Epithelial cell of esophagus (primary cell): ENCODE results near the gene CCDC136.

Experiments used
- DNase-seq: peaks from one replicate; pipeline ENCODE4 v3.0.0; 2010; ENCODE audit warnings: low read depth
- H3K4me3 ChIP-seq: 2 replicates; pipeline ENCODE4 v1.5.1; 2011; ENCODE audit warnings: mild to moderate bottlenecking, low read length, control low read depth
- CTCF ChIP-seq: IDR thresholded peaks from 2 replicates; pipeline ENCODE4 v1.5.1; 2011; ENCODE audit warnings: low read depth, mild to moderate bottlenecking, low read length, control low read depth, inconsistent platforms; ENCODE audit not compliant: insufficient read depth; ENCODE audit errors: missing control alignments

The CCDC136 gene

DNA sequence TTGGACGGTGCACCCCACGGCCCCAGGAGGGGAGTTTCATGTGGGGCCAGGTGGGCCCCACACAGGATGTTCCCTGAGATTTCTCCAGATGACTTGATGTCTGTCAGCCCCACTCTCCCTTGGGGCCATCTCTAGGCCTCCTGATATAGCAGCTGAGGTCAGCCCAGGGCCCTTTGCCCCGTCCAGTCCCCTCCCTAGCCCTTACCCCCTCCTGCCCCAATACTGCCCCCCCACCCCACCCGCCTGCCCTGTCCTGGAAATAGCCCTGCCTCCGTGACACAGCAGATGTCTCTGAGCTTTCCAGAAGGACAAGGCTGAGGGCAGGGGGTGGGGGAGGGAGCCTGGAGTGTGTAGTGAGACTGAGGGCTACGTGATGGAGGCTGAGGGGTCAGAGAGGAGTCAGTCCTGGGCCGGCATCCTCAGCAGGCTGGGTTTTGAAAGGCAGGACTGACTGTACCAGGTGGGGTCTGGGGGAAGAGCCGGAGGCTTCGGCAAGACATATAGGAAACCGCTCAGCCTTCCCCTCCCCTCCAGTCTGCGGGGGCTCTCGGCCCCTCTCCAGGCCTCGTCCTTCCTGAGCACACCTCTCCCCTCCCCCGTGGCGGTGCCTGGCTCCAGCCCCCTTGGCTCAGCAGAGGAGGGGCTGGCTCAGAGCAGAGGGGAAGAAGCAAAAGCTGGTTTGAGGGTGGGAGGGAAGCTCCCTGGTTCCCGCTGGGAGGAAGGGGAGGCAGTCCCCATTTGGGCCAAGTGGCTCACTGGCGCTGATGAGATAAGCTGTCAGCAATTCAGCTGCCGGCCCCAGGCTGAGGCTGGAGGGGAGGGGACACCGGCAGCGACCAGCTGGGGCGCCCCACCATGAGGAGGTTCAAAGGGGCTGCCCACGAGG lies 40.5 kb downstream of the CCDC136 start:
- DNase-seq = no peak
- no peak for TF ChIP-seq CTCF
- H3K4me3 ChIP-seq = no peak overlapping the region

DNA sequence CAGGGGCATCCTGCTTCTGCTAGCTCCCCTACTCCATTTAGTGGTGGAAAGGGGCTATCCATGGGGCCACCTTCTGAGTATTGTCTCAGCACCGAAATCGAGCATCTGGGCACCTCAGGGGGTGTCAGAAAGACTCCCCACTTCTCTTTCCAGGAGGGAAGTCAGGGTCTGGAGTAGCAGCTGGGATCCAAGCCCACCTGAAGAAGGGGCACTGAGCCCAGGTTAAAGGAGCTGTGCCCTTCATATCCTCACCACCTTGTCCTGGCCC lies 41.0 kb downstream of the CCDC136 start:
- no peak for TF ChIP-seq CTCF
- no peak for DNase-seq
- H3K4me3 ChIP-seq = no peak overlapping the region

DNA sequence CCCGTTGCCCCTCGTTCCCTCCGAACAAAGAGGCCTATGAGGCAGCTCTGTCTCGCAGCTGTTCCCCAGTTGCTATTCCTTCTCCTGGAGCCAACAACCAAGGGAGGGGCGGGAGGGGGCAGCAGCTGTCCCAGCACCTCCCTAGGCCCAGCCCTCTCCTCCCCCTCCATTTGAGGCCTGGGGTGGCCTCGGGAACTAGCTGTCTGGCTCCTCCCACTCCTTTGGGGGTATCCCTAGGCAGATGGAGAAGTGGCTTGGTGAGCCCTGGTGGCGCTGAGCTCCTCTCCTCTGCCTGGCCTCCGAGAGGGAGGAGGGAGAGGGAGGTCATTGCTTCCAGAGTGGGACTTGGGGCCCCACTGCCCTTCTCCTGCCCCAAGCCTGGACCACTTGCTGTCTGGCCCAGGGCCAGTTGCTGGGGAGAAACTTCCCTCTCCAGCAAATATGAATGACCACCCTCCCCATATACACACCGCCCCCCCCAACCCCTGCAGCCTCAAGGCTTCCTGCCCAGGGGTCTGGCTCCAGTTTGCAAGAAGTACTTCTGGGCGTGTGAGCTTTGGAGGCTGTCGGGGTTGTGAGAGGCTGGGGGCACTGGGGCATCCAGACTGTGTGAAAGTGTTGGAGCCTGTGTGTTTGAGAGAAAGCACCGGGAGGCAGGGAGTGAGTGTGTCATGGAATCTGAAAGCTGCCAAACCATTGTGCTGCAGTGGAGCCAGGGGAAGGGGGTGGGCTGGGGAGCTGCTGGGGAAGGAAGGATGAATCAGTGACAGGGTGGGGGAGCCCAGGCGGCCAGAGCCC lies 41.6 kb downstream of the CCDC136 start:
- peak; percentile 40 for DNase-seq
- no peak for TF ChIP-seq CTCF
- H3K4me3 ChIP-seq = no peak overlapping the region

GRCh38 chr7:128833946-128834325 lies 42.2 kb downstream of the CCDC136 start:
- no peak for TF ChIP-seq CTCF
- DNase-seq = no peak
- no peak overlapping the region for H3K4me3 ChIP-seq

DNA sequence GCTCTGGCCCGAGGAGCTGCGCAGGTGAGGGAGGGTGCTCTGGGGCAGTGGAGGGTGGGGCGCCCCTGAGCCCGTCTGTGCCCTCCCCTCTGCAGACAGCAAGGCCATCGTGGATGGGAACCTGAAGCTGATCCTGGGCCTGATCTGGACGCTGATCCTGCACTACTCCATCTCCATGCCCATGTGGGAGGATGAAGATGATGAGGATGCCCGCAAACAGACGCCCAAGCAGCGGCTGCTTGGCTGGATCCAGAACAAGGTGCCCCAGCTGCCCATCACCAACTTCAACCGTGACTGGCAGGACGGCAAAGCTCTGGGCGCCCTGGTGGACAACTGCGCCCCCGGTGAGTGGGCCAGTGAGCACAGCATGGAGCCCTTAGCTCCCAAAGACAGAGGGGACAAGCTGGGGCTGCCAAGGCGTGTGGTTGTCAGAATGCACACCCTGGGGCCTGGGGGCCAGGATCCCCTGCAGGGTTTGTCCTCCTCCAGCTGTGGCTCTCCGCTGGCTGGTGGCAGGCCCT lies 43.5 kb downstream of the CCDC136 start:
- no peak for DNase-seq
- TF ChIP-seq CTCF = no peak
- H3K4me3 ChIP-seq = no peak overlapping the region

- no peak overlapping the region for H3K4me3 ChIP-seq
- TF ChIP-seq CTCF = no peak
- DNase-seq = no peak
Observed at GRCh38 chr7:128835790-128836641, 44.2 kb downstream of the CCDC136 start.
